CD14-positive monocyte (primary cell): ENCODE results near the gene ARID1B. TPM values are rescaled to one million over a fixed set of nuclear protein-coding genes. Genes with fewer than 3 reads are reported as not detected.
A peak's percentile ranks its signal among the peaks of the same experiment; 100 is the strongest.

Source experiments
- DNase-seq, 3 donors: peaks; one replicate each; pipeline ENCODE4 v3.0.0-alpha.2; 2011 to 2022
- H2AFZ ChIP-seq: 2 replicates; pipeline ENCODE4 v1.6.0; 2012; ENCODE audit warnings: mild to moderate bottlenecking, low read depth, low read length, inconsistent platforms; ENCODE audit not compliant: insufficient read depth, poor library complexity, severe bottlenecking
- H3K27ac ChIP-seq, 2 donors: 1 replicate in 1 of 2; 2 replicates in 1 of 2; pipeline ENCODE4 v1.5.1; 2012 to 2013; ENCODE audit warnings: low read length in 2 of 2, control low read depth in 1 of 2, inconsistent platforms in 1 of 2, low read depth in 1 of 2, mild to moderate bottlenecking in 1 of 2
- H3K27me3 ChIP-seq, 2 donors: one replicate each; pipeline versions ENCODE4 v1.6.0 to v1.6.1; 2011 to 2013; ENCODE audit warnings: low read length in 2 of 2; ENCODE audit not compliant: control insufficient read depth in 2 of 2, insufficient read depth in 2 of 2
- H3K36me3 ChIP-seq, 2 donors: replicated peaks in 1 of 2; 1 replicate in 1 of 2; 2 replicates in 1 of 2; pipeline versions ENCODE4 v1.5.1 to v1.6.1; 2012 to 2013; ENCODE audit warnings: low read length in 2 of 2, control low read depth in 1 of 2, inconsistent platforms in 1 of 2, mild to moderate bottlenecking in 1 of 2; ENCODE audit not compliant: insufficient read depth in 2 of 2, control insufficient read depth in 1 of 2
- H3K4me1 ChIP-seq, 2 donors: 1 replicate in 1 of 2; 2 replicates in 1 of 2; pipeline versions ENCODE4 v1.5.1 to v1.6.1; 2012 to 2013; ENCODE audit warnings: low read length in 2 of 2, control low read depth in 1 of 2, inconsistent platforms in 1 of 2, mild to moderate bottlenecking in 1 of 2, moderate library complexity in 1 of 2; ENCODE audit not compliant: insufficient read depth in 2 of 2, control insufficient read depth in 1 of 2
- H3K4me2 ChIP-seq: replicated peaks from 2 replicates; pipeline ENCODE3; 2012; ENCODE audit warnings: low read length, moderate library complexity, mild to moderate bottlenecking; ENCODE audit not compliant: poor library complexity, severe bottlenecking; ENCODE audit errors: extremely low read depth
- H3K4me3 ChIP-seq, 3 experiments: fragments of 200-600 bp in 1 of 3; sonication (generic) in 1 of 3; replicated peaks in 1 of 3; 1 replicate in 2 of 3; 2 replicates in 1 of 3; pipeline ENCODE4 v1.5.1; 2011 to 2013; ENCODE audit warnings: low read length in 3 of 3, mild to moderate bottlenecking in 3 of 3, control low read depth in 2 of 3, low read depth in 2 of 3, inconsistent platforms in 1 of 3, moderate library complexity in 1 of 3
- H3K79me2 ChIP-seq: 2 replicates; pipeline ENCODE4 v1.6.0; 2012; ENCODE audit warnings: mild to moderate bottlenecking, control low read depth, inconsistent platforms, low read length, moderate library complexity; ENCODE audit not compliant: insufficient read depth
- H3K9ac ChIP-seq: 2 replicates; pipeline ENCODE4 v1.6.0; 2017; ENCODE audit warnings: low read length, mild to moderate bottlenecking; ENCODE audit not compliant: insufficient read depth, poor library complexity, severe bottlenecking
- H3K9me3 ChIP-seq, 2 donors: replicated peaks in 1 of 2; 1 replicate in 1 of 2; 2 replicates in 1 of 2; pipeline versions ENCODE4 v1.5.1 to v1.6.1; 2012 to 2013; ENCODE audit warnings: low read length in 2 of 2, control low read depth in 1 of 2; ENCODE audit not compliant: control insufficient read depth in 1 of 2, insufficient read depth in 1 of 2
- H4K20me1 ChIP-seq: 2 replicates; pipeline ENCODE4 v1.6.0; 2012; ENCODE audit warnings: mild to moderate bottlenecking, low read length, control low read depth, moderate library complexity; ENCODE audit not compliant: insufficient read depth
- H3K27ac Mint-ChIP-seq, 7 donors: one replicate each; pipeline ENCODE4 v1.8.0; 2020; ENCODE audit warnings: mild to moderate bottlenecking in 7 of 7, mixed read lengths in 7 of 7, moderate library complexity in 6 of 7, inconsistent platforms in 2 of 7
- H3K27me3 Mint-ChIP-seq, 3 donors: one replicate each; pipeline ENCODE4 v1.8.0; 2021 to 2022; ENCODE audit warnings: low read depth in 3 of 3, mild to moderate bottlenecking in 3 of 3, mixed read lengths in 3 of 3, moderate library complexity in 3 of 3, inconsistent platforms in 1 of 3
- H3K36me3 Mint-ChIP-seq, 2 donors: one replicate each; pipeline ENCODE4 v1.8.0; 2020; ENCODE audit warnings: mixed read lengths in 2 of 2, inconsistent platforms in 1 of 2, mild to moderate bottlenecking in 1 of 2
- H3K4me1 Mint-ChIP-seq: one replicate; pipeline ENCODE4 v1.8.0; 2020; ENCODE audit warnings: mild to moderate bottlenecking, mixed read lengths
- H3K4me3 Mint-ChIP-seq, 2 donors: one replicate each; pipeline ENCODE4 v1.8.0; 2020; ENCODE audit warnings: mild to moderate bottlenecking in 2 of 2, mixed read lengths in 2 of 2, moderate library complexity in 1 of 2
- H3K9me3 Mint-ChIP-seq, 7 donors: one replicate each; pipeline ENCODE4 v1.8.0; 2020 to 2022; ENCODE audit warnings: mixed read lengths in 7 of 7, mild to moderate bottlenecking in 6 of 7, moderate library complexity in 6 of 7, inconsistent platforms in 2 of 7
- CTCF ChIP-seq: fragments of 200-600 bp; IDR thresholded peaks from one replicate; pipeline ENCODE4 v1.8.0; 2022; ENCODE audit warnings: antibody characterized with exemption, mild to moderate bottlenecking
- WGBS: methylation state at CpG from one replicate; pipeline ENCODE4 v1.1.5; 2013; ENCODE audit warnings: missing lambda C conversion rate; ENCODE audit not compliant: insufficient coverage; 5-methylcytosine and 5-hydroxymethylcytosine counted together
- intact Hi-C, 2 donors: fragments of 100-400 bp; cut with micrococcal nuclease; formaldehyde crosslinking; loops; one replicate each; pipeline versions ENCODE4 v1.15.0 to v1.15.1; 2023
- polyA plus RNA-seq, 3 donors: library from polyadenylated mRNA; depleted of rRNA in 1 of 3; unstranded in 2 of 3; stranded (reverse) in 1 of 3; fragments of 300-500 nt in 2 of 3; fragments of >200 nt in 1 of 3; fragmentation: Illumina TruSeq in 2 of 3; gene quantifications; 1 replicate in 2 of 3; 2 replicates in 1 of 3; pipeline ENCODE4 v1.2.3, GENCODE V29; 2012 to 2021

Gene ARID1B
- polyA plus RNA-seq, 3 donors: 3.2 to 22.1 (median 3.8) TPM

DNA sequence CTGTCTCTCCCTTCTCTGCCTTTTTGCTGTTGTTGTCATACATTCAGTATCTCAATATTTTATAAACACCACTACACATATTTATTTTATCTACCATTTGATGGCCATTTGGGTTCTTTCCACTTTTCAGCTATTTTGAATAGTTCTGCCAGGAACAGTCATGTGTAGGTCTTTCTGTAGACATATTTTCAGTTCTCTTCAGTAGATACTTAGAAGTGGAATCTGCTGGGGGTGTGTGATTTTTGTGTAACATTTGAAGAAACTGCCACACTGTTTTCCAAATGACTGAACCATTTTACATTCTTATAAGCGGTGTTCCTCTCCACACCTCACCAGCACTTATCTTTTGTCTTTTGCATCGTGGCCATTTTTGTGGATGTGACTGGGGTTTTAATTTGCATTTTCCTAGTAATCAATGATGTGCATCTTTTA, 197.7 kb downstream of the ARID1B start:
- H3K79me2 ChIP-seq: peaks cover 95% of the 10 kb centered on the region
- no peak overlapping the region for H3K9ac ChIP-seq
- no peak overlapping the region for H3K4me3 ChIP-seq
- no peaks in the 10 kb centered on the region for H3K9me3 ChIP-seq
- Mint-ChIP-seq H3K27me3 (no peaks in the 10 kb centered on the region), H3K4me3 (no peak overlapping the region), H3K9me3 (peaks cover 0 to 3% (median 0%) of the 10 kb centered on the region in 7 donors), H3K36me3 (peaks cover 0 to 2% of the 10 kb centered on the region in 2 donors), H3K4me1 (peaks cover 46% of the 10 kb centered on the region), H3K27ac (no peak overlapping the region)
- H3K27ac ChIP-seq: no peak overlapping the region
- H4K20me1 ChIP-seq: peaks cover 98% of the 10 kb centered on the region
- no peak overlapping the region for H3K4me2 ChIP-seq
- no peak overlapping the region for H2AFZ ChIP-seq
- no peaks in the 10 kb centered on the region for H3K27me3 ChIP-seq
- DNase-seq: no peak
- intact Hi-C loops: no loop called here
- WGBS: no CpG with 5 or more reads among the region's 2 CpGs
- no peaks in the 10 kb centered on the region for H3K36me3 ChIP-seq
- peaks cover 5 to 7% of the 10 kb centered on the region in 2 donors for H3K4me1 ChIP-seq
- no peak for TF ChIP-seq CTCF

DNA sequence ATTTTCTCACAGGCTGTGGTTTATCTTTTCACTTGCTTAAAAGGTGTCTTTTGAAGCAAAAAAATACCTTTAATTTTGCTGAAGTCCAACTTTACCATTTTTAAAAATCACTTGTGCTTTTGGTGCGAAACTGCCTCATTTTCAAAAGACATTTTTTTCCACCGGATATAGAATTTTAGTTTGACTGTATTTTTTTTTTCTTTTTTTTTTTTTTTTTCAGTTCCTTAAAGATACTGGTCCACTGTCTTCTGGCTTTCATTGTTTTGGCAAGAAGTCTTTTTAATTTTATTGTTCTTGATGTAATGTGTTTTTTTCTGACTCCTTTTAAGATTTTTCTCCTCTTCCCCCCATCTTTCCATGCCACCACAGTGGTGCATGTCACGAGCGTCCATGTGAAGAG, 198.2 kb downstream of the ARID1B start:
- H3K4me3 ChIP-seq: no peak overlapping the region
- H3K9me3 Mint-ChIP-seq: peaks cover 0 to 3% (median 0%) of the 10 kb centered on the region in 7 donors
- no peak overlapping the region for H3K27ac ChIP-seq

More for the DNA sequence above, 198.2 kb downstream of the ARID1B start:
- Histone ChIP-seq H3K9me3 (no peaks in the 10 kb centered on the region), H3K27me3 (no peaks in the 10 kb centered on the region), H3K79me2 (peaks cover 99% of the 10 kb centered on the region), H3K4me1 (peaks cover 5 to 7% of the 10 kb centered on the region in 2 donors), H3K4me2 (no peak overlapping the region), H2AFZ (no peak overlapping the region), H3K36me3 (no peaks in the 10 kb centered on the region), H3K9ac (no peak overlapping the region), H4K20me1 (peaks cover 99% of the 10 kb centered on the region)
- Mint-ChIP-seq H3K4me1 (peaks cover 46% of the 10 kb centered on the region), H3K36me3 (peaks cover 0 to 2% of the 10 kb centered on the region in 2 donors), H3K27me3 (no peaks in the 10 kb centered on the region), H3K27ac (peak overlapping the region in 1 of 7 donors; percentile 39), H3K4me3 (no peak overlapping the region)
- TF ChIP-seq CTCF: no peak
- WGBS: no CpG with 5 or more reads among the region's 4 CpGs
- DNase-seq: no peak
- intact Hi-C loops: no loop called here
